HG03558 (cell line): ENCODE data around the gene HOXC10.

Experiments used
- ATAC-seq: cut with Tn5 transposase; IDR thresholded peaks from one replicate; pipeline ENCODE4 v1.9.1; 2021; ENCODE audit warnings: moderate number of reproducible peaks; ENCODE audit not compliant: unreplicated experiment; ENCODE audit errors: extremely low read depth

HOXC10 gene

DNA sequence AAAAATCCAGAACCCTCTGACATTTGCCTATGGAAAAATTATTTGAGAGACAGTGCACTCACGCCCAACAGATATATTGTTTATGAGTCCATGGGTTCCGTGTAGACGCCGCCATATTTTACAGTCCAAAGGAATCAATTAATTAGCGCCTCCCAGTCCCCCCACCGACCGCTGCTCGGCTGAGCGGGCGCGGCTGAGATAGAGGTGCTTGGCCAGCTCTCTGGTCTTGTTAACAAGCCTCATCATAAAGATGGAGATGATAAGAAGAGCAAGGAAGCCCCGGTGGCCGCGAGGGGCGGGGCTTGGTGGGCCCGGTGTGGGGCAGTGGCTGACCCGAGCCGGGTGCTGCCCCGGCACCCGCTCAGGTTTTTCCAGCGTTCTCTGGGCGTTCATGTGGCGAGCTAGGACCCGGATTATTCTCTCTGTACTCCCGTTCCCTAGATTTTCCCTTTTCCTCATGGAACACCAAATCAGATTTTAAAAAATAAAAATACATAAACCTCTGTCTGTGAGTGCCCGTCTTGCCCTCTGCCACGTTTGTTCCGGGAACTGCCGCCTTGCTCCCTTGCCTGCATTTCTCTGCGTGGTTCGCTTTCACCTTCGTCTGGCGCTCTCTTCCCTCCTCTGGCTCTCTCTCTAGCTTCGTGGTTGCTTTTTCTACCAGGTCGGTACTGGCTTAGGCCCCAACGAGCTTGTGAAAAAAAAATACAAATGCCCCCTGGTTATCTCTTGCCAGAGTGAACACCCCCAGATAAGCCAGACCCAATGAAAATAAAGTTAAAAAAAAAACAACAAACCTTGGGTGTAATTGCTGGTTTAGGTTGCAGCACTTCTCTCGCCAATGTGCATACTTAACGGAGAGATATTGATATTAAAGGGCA is 21.3 kb upstream of the HOXC10 start:
- no peak for ATAC-seq

DNA sequence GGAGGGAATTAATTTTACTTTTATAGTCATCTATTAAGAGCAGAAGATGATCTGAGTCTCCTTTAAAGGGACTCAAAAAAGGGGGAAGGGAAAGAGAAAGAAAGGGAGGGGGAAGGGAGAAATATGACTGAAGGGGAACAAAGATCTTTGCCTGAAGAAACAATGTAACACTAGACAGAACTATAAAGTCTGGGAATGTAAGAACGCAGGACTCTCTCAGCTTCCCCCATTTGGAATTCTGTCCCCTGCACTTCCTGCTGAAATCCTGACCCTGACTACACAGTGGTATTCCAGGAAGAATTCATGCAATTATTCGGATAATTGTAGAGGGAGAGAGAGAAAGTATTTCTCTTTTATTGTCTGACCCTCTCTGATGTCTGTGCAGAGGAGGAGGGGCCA is 20.6 kb upstream of the HOXC10 start:
- ATAC-seq, result no peak

DNA sequence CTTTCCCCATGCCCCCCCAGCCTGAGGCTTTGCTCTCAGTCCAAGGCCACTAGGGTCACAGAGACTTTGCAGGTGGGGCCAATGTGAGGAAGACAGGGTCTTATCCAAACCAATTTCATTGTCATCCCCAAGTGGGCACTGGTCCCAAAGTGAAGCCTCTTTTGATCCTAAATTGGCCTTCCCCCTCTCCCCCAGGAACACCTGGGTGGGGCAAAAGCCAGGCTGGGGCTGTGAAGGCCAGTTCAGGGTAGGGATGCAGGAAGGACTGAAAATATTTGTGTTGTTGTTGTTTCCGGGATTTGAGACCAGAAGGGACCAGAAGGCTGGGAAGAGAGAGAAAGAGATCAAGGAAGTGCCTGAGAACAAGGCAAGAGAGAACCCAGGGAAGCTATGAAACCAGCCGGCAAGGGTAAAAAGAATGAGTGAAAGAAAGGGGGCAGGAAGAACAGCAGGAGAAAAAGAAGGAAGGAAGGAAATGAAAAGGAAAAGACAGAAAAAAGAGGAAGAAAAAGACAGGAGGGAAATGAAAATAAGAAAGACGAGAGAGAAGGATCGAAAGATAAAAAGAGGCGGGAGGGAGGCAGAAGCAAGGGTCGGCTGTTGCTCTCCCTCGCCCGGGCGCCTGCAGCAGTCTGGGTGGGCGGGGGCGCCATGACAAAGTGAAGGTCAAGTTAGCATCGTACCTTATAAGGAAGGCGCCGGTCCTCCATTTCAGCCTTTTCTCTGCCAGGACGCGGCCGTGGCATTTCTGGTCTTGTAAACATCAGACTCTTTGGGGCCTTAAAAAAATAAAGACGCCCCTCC is 19.5 kb upstream of the HOXC10 start:
- ATAC-seq, result no peak

DNA sequence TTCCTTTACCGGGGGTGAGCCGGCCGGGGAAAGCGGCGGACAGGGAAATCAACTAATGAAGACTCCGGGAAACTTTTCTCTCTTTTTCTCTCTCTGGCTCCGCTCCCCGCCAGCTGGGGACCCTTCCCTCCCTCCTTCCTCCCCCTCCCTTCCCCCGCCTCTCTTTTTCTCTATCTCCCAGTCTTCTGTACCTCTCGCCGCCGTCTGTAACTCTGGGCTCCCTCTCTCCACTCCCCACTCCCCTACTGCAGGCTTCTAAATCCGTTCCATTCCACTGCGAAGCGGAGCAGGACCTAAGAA is 18.9 kb upstream of the HOXC10 start:
- ATAC-seq, result no peak

DNA sequence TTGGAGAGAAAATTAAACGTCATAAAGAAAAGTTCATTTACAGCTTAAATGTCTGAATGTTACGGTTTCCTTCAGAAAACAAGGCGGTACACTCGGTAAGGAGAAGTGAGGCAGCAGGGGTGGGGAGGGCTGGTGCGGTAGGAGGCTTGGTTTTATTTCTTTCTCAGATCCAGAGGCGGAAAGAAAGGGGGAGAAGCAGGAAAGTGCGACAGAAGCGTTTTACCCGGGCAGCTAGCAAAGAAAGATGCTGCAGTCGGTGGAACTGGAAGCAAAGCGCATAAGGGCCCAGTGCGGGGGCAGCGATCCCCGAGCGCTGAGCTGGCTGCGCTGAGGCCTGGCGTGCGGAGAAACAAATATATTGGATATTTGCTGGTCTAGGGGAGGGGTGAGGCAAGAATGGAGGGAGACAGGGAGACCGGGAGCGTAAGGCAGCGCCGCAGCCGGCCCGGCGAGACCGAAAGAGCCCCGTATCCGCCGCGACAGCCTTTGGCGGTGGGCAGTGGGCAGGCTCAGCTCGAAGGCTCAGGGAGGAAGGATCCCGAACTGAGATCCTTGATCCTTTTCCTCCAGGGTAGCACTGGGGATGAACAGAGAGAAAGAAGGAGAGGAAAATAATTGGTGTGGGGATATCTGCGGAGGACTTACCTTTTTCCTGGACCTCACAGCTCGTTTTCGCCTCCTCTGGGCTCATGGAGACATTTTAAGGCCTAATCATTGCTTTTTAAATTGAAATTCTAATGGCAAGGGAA is 18.4 kb upstream of the HOXC10 start:
- ATAC-seq, result no peak

DNA sequence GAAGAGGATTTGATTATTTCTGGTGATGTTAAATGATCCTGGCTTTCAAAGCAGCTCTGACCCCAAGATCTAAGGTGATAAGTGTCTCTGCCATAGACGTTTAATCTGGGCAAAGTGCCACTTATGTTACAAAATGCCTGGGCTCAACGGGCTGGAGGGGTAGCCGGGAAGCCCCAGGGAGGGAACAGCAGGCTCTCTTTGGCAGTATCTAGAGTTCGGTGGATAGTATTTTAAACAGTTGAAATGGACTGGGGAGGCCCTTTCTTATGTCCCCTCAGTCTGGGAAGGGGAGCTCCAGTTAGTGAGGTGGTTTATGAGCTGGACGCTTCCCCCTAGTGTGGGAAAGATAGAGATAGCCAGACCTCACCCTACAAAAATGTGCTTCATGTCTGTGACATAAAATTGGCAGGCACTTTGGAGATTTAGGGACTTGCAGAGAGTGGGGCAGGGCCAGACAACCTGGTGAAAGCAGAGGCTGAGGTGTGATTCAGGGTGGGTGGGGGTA is 17.5 kb upstream of the HOXC10 start:
- ATAC-seq, result no peak

DNA sequence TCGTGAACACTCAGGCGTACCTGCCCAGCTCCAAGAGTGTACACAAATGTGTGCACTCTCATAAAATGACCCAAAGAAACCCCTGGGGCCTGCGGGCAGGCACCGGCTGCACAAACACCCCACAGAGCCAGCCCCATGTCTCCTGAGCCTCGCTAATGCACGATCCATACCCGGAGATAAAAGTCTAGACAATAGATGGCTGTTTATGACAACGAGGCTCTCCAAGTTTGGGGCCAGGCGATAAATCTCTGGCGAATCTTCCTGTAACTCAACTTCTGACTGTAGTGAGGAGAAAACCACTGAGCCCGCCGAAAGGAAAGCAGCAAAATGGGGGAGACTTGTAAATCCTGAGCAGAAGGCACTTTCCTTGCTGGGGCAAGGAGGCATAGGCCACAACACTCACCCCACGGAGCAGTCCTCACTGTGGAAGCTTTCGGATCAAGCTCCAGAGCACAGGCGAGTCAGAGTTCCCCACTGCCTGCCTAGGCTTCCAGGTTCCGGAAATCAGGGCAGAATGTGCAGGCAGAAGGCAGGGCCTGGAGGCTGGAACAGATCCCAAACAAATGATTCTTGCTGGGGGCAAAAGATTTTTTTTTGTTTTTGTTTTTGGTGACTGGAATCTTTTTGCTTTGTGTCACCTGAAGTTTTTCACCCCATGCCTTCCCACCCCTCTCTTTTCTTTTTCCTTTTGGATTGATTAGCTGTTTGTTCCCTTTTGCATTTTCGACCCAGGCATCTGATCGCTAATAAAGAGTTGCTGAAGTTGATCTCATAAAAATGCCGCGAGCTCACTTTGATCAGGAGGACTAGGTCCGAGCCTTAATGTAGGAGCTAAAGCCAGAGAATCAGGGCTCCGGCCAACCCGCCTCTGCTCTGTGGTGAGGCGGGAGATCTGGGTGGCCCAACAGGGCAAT is 16.5 kb upstream of the HOXC10 start:
- no peak for ATAC-seq

DNA sequence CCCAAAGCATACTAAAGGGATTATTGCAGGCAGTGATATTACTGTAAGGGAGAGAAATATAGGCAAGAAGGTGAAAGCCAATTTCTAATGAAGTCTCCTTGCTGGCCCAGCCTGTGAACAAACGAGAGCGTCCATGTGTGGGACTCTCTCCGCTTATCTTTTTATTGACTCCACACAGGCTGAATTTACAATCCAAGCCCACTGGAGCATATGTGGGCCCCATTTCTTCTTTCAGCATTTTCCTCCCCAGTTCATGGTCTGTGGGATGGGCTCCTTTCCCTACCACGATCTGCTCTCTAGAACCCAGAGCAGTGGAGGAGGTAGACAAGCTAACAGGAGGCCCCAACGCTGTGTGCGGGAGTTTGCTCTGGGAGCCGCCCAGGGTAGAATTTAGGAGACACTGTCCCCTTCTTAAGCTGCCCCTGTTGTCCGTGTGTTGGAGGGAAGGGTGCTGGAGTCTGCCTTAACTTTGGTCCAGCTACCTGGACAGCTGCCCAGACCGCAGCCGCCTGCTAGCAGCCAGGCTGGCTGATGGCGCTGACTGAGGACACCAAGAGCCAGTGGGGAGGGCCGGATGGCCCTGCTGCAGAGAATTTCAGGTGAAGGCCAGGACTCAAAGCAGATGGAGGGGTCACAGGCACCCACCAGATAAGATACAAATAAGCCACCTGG is 15.2 kb upstream of the HOXC10 start:
- ATAC-seq, result no peak

DNA sequence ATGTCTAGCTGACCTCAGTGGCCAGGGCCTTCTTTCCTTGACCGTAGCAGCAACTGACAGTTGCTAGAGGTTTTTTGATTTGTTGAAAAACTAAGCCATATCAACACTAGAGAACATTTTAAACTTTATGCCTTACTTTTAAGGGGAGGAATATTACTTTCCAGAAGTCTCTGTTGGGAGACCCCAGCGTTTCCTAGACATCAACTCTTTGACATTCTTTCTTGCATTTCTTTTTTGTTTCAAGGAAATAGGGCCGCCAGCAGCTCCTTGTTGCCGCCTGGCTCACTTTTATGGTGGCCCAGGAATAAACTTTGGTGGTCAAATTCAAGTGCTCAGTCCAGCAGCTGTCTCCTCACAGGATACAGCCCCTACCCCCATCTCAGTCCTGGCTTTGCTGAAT is 14.5 kb upstream of the HOXC10 start:
- no peak for ATAC-seq

DNA sequence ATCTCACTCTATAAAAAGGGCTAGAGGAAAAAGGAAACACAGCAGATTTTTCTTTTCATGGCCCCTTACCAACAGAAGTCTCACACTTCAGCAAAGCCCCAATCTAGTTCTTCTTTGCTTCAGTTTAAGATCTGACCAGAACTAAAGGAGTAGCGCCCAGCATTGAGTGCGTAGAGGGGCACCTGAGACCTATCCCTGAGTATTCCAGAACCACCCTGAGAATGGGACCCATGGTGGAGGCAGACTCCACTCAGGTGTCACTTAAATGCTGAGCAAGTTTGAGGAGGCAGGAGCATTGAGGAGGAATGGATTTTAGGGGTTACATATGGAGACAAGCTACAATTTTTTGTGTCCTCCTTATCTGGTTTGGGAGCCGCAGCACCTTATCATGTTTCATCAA is 13.8 kb upstream of the HOXC10 start:
- no peak for ATAC-seq

DNA sequence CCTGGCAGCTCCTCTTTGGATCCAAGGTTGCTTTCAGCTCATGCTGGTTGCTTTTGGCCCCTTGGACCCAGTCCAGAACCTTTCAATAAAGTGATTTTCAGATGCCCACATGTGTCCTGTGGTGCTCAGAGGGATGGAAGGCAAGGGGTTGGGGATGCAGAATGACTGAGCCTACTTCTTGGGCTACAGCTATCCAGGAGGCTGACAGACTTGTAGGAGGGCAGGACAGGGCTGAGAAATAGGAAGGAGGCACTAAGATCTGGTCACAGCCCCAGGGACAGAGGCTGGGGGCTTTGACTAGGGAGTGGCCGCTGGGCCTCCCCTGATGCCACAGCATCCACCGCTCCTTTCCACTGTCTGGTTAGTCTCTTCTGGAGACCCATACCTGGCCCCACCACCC is 13.3 kb upstream of the HOXC10 start:
- ATAC-seq, result no peak

DNA sequence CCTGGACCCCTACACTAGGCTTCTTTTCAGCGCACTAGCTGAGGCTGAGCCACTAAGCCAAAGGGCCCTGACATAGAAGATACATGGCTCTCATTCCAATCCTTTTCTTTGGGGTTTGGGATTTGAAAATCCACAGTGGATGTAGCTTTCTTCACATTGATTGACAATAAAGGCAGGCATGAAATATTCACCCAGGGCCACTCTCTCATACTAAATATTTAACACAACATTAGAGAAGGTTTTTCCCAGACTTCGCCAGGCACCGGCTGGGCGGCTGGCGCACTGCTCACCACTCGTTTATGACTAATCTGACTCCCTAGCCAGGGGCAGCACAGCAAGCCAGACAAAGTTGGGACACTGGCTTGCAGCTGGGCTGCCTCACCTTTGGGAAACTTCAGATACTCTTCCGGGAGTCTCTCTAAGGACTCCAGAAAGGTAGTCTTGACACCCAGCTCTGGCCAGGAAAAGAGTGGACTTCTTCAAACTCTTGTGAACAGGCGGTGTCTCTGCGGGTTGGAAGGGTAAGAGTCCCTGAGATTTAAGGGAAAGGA is 12.7 kb upstream of the HOXC10 start:
- no peak for ATAC-seq

DNA sequence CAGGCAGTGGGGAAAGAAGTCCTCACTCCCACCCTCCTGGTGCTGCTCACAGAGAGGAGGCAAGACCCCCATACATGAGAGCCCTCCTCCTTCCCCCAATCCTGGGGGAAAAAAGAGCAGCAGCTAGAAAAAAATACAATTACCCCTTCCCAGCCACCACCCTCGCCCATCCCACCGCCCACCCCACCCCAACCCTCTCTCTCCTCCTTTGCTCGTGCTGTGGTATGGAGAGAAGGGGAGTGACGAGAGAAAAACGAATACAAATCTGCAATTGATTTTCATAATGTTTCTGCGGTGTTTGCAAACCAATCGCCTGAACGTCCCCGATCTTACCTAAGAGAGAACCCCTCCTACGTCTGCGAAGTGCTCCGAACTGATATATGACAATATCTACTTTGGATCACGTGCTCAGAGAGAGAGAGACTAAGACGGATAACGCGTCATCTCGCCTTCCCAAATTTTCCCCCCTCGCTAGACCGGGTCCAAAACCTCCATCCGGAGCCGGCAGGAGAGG is 12.2 kb upstream of the HOXC10 start, which contains the start of gene HOXC11:
HOXC11 (plus strand) TSS at position 405 of the 514 bp plus-strand sequence. CDS start 116 bp downstream, outside the sequence.
- no peak for ATAC-seq

DNA sequence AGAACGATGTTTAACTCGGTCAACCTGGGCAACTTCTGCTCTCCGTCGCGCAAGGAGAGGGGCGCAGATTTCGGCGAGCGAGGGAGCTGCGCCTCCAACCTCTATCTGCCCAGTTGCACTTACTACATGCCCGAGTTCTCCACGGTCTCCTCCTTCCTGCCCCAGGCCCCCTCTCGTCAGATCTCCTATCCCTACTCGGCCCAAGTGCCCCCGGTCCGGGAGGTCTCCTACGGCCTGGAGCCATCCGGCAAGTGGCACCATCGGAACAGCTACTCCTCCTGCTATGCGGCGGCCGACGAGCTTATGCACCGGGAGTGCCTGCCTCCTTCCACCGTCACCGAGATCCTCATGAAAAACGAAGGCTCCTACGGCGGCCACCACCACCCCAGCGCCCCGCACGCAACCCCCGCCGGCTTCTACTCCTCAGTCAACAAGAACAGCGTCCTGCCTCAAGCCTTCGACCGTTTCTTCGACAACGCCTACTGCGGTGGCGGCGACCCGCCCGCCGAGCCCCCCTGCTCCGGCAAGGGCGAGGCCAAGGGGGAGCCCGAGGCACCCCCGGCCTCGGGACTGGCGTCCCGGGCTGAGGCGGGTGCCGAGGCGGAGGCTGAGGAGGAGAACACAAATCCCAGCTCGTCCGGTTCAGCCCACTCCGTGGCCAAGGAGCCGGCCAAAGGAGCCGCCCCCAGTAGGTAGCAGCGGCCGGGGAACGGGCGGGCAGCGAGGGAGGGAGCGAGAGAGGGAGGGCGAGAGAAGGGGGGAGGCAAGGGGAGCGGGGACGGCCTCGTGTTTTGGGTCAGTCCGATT is 11.5 kb upstream of the HOXC10 start:
- ATAC-seq, result no peak

DNA sequence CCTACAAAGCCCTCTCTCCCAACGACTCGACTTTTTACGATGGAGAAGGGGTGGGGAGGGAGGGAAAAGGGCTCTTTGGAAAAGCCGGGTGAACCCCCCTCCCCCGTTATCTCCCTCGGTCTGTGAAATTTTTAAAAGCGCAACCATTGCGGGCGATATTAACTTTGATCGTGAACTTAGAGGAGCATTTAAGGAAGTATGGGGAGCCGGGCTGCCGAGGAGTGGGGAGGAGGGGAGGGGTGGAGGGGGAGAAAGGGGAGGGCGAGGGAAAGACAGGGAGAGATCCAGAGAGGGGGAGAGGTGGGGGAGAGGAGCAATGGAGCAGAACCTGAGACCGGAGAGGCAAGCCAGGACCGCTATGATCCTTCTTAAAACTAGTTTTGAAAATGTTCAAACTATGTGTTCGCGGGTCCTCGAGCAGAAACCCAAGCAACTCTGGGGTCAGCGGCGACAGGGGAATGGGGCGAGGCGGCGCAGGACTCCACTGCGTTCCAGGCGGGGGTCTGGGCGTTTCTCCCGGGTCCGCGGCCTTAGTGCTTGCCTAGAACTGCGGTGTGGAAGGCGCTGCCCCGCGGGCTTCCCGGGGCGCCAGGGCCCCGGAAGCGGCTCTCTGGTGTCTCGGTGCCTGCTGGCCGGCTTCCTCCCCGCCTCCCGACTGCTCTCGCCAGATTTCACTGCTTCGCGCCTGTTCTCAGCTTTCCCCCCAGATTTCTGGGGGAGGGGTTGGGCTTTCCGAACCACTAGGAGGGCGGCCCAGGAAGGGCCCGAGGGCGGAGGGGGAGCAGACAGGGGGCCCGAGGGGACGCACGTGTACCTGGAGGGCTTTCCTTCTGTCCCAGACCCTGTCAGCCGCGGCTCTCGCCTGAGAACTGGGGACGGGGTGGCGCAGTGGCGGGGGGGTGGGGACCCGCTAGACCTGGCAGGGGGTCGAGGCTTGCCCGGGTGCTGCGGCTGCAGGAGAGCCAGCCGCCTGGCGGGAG is 10.6 kb upstream of the HOXC10 start, which contains the start of gene HOTAIR:
HOTAIR (minus strand) TSS at position 871 of the 980 bp plus-strand sequence.
- ATAC-seq, result no peak

DNA sequence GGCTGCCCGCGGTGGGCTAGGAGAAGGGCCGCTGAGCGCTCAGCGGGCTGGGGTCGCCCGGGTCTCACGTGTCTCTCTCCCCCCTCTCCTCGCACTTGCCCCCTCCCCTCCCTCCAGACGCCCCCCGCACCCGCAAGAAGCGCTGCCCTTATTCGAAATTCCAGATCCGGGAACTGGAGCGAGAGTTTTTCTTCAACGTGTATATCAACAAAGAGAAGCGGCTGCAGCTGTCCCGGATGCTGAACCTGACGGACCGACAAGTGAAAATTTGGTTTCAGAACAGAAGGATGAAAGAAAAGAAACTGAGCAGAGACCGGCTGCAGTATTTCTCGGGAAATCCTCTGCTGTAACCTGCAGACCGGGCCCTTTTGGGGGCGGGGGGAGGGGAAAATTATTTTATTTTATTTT is 9.9 kb upstream of the HOXC10 start:
- no peak for ATAC-seq
